ENCODE results near the gene GPR3. TPM values are rescaled to one million over a fixed set of nuclear protein-coding genes. Genes with fewer than 3 reads are reported as not detected.

GPR3 gene
- total and polyA plus RNA-seq, 2 of the 13 experiments (the other 11 are each of a cell fraction or from before 2014, with no cell fraction given) = 1.00 to 2.6 TPM

DNA sequence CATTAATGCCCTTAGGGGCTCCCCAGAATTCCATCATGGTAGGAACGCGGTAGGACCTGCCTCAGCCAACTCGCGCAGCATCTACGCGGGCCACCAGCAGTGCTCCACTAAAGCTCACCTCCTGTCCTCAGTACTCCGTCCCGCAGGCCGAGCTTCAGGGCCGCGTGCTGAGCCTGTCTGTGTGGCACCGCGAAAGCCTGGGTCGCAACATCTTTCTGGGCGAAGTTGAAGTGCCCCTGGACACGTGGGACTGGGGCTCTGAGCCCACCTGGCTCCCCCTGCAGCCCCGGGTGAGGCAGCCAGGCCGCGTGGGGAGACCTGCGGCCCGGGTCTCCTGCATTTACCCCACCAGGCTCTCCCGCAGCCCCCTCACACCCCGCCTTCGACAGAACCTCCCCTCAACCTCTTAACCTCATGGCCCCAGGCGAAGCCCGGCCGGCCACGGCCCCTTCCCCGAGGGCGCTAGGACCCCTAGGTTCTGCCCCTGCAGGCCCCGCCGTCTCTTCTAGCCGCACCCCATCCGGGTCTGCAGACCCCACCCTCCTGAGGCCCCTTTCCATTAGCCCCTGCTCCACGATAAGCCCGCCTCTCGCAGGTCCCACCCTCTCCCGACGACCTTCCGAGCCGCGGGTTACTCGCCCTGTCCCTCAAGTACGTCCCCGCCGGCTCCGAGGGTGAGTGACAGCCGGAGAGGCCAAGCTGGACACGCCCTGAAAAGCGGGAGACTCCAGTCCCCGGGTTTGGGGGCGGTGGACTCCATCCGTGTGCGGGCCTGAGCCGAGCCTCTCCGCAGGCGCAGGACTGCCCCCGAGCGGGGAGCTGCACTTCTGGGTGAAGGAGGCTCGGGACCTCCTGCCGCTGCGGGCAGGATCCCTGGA is 41.5 kb upstream of the GPR3 start (continued):
- TF ChIP-seq, protein P1, sequence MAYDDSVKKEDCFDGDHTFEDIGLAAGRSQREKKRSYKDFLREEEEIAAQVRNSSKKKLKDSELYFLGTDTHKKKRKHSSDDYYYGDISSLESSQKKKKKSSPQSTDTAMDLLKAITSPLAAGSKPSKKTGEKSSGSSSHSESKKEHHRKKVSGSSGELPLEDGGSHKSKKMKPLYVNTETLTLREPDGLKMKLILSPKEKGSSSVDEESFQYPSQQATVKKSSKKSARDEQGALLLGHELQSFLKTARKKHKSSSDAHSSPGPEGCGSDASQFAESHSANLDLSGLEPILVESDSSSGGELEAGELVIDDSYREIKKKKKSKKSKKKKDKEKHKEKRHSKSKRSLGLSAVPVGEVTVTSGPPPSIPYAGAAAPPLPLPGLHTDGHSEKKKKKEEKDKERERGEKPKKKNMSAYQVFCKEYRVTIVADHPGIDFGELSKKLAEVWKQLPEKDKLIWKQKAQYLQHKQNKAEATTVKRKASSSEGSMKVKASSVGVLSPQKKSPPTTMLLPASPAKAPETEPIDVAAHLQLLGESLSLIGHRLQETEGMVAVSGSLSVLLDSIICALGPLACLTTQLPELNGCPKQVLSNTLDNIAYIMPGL (CRISPR knock-in tag; IDR thresholded peaks at IDR 0.05; ENCODE audit: borderline replicate concordance in 1 of 2, low read depth in 1 of 2) = 0 out of 4 replicates have a peak, but pooled peaks of 1 of the 2 experiments have one; percentile 36
- 0 out of 2 replicates have a peak, but pooled peaks have one; percentile 17 for TF ChIP-seq ZNF629 (CRISPR knock-in tag; conservative IDR thresholded peaks at IDR 0.05)
- 0 out of 2 replicates have a peak, but pooled peaks have one; percentile 29 for TF ChIP-seq ZNF839 (CRISPR knock-in tag; IDR thresholded peaks at IDR 0.05; ENCODE audit: borderline replicate concordance)
- peak; percentile 61 for TF ChIP-seq HNRNPLL (IDR thresholded peaks at IDR 0.05; ENCODE audit: low read depth, low read length, poor library complexity, severe bottlenecking)
- TF ChIP-seq, protein P2, sequence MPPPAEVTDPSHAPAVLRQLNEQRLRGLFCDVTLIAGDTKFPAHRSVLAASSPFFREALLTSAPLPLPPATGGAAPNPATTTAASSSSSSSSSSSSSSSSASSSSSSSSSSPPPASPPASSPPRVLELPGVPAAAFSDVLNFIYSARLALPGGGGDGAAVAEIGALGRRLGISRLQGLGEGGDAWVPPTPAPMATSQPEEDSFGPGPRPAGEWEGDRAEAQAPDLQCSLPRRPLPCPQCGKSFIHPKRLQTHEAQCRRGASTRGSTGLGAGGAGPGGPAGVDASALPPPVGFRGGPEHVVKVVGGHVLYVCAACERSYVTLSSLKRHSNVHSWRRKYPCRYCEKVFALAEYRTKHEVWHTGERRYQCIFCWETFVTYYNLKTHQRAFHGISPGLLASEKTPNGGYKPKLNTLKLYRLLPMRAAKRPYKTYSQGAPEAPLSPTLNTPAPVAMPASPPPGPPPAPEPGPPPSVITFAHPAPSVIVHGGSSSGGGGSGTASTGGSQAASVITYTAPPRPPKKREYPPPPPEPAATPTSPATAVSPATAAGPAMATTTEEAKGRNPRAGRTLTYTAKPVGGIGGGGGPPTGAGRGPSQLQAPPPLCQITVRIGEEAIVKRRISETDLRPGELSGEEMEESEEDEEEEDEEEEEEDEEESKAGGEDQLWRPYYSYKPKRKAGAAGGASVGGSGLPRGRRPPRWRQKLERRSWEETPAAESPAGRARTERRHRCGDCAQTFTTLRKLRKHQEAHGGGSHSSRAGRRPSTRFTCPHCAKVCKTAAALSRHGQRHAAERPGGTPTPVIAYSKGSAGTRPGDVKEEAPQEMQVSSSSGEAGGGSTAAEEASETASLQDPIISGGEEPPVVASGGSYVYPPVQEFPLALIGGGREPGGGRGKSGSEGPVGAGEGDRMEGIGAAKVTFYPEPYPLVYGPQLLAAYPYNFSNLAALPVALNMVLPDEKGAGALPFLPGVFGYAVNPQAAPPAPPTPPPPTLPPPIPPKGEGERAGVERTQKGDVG (CRISPR knock-in tag; IDR thresholded peaks at IDR 0.05; ENCODE audit: borderline replicate concordance) = 0 out of 2 replicates have a peak, but pooled peaks have one; percentile 16
- TF ChIP-seq TBX2 (CRISPR knock-in tag; IDR thresholded peaks at IDR 0.05; ENCODE audit: borderline replicate concordance) = no peak
- no peak for TF ChIP-seq SIX4 (CRISPR knock-in tag; IDR thresholded peaks at IDR 0.05)
- no peak for TF ChIP-seq ZSCAN22 (CRISPR knock-in tag; IDR thresholded peaks at IDR 0.05)
- TF ChIP-seq, protein P3, sequence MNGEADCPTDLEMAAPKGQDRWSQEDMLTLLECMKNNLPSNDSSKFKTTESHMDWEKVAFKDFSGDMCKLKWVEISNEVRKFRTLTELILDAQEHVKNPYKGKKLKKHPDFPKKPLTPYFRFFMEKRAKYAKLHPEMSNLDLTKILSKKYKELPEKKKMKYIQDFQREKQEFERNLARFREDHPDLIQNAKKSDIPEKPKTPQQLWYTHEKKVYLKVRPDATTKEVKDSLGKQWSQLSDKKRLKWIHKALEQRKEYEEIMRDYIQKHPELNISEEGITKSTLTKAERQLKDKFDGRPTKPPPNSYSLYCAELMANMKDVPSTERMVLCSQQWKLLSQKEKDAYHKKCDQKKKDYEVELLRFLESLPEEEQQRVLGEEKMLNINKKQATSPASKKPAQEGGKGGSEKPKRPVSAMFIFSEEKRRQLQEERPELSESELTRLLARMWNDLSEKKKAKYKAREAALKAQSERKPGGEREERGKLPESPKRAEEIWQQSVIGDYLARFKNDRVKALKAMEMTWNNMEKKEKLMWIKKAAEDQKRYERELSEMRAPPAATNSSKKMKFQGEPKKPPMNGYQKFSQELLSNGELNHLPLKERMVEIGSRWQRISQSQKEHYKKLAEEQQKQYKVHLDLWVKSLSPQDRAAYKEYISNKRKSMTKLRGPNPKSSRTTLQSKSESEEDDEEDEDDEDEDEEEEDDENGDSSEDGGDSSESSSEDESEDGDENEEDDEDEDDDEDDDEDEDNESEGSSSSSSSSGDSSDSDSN (CRISPR knock-in tag; IDR thresholded peaks at IDR 0.05) = peak; percentile 52; the same call in 1 of the 2 replicates
- TF ChIP-seq RBFOX2 (IDR thresholded peaks at IDR 0.05; ENCODE audit: low read depth, low read length) = peak; percentile 35; the same call in 1 of the 2 replicates
- TF ChIP-seq ZBTB38 (CRISPR knock-in tag; IDR thresholded peaks at IDR 0.05) = peak; percentile 91
- TF ChIP-seq ZZZ3 (CRISPR knock-in tag; IDR thresholded peaks at IDR 0.05; ENCODE audit: borderline replicate concordance) = no peak
- no peak for TF ChIP-seq IKZF1 (IDR thresholded peaks at IDR 0.05)
- TF ChIP-seq NKX3-1 (CRISPR knock-in tag; IDR thresholded peaks at IDR 0.05) = no peak
- TF ChIP-seq NFATC3 (CRISPR knock-in tag; IDR thresholded peaks at IDR 0.05) = no peak
- TF ChIP-seq, protein P4, sequence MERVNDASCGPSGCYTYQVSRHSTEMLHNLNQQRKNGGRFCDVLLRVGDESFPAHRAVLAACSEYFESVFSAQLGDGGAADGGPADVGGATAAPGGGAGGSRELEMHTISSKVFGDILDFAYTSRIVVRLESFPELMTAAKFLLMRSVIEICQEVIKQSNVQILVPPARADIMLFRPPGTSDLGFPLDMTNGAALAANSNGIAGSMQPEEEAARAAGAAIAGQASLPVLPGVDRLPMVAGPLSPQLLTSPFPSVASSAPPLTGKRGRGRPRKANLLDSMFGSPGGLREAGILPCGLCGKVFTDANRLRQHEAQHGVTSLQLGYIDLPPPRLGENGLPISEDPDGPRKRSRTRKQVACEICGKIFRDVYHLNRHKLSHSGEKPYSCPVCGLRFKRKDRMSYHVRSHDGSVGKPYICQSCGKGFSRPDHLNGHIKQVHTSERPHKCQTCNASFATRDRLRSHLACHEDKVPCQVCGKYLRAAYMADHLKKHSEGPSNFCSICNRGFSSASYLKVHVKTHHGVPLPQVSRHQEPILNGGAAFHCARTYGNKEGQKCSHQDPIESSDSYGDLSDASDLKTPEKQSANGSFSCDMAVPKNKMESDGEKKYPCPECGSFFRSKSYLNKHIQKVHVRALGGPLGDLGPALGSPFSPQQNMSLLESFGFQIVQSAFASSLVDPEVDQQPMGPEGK (CRISPR knock-in tag; IDR thresholded peaks at IDR 0.05) = peak; percentile 25; the same call in 1 of the 2 replicates
- TF ChIP-seq SOX6 (IDR thresholded peaks at IDR 0.05) = no peak
- TF ChIP-seq SOX6 (CRISPR knock-in tag; IDR thresholded peaks at IDR 0.05) = peak; percentile 14; the same call in 1 of the 2 replicates
